HG03025 (cell line): ENCODE data around the gene BCAS3.
"Not testable (repeated sequence)": the region's sequence is repeated elsewhere in the genome, so short reads cannot be mapped to it uniquely, and the experiment has no call there.

Source experiments
- ATAC-seq: cut with Tn5 transposase; IDR thresholded peaks from one replicate; pipeline ENCODE4 v1.9.1; 2021; ENCODE audit warnings: mild to moderate bottlenecking, moderate library complexity; ENCODE audit not compliant: unreplicated experiment, low FRiP score

BCAS3 gene

GRCh38 chr17:61143026-61143425 lies 465.4 kb downstream of the BCAS3 start:
- no peak for ATAC-seq

GRCh38 chr17:61144137-61144536 lies 466.5 kb downstream of the BCAS3 start:
- no peak for ATAC-seq

- no peak for ATAC-seq
Observed at GRCh38 chr17:61144617-61145564, 467.2 kb downstream of the BCAS3 start.

- ATAC-seq, result not testable (repeated sequence)
Observed at GRCh38 chr17:61146833-61147232, 469.2 kb downstream of the BCAS3 start.

- no peak for ATAC-seq
Observed at GRCh38 chr17:61149106-61149825, 471.6 kb downstream of the BCAS3 start.

GRCh38 chr17:61149862-61150362 lies 472.3 kb downstream of the BCAS3 start:
- ATAC-seq, result no peak

- ATAC-seq, result no peak
Observed at GRCh38 chr17:61150686-61151299, 473.1 kb downstream of the BCAS3 start.

GRCh38 chr17:61152898-61153297 lies 475.2 kb downstream of the BCAS3 start:
- ATAC-seq, result no peak

GRCh38 chr17:61155590-61156237 lies 478.1 kb downstream of the BCAS3 start:
- no peak for ATAC-seq

GRCh38 chr17:61157246-61157886 lies 479.7 kb downstream of the BCAS3 start:
- ATAC-seq, result no peak

GRCh38 chr17:61158376-61158775 lies 480.7 kb downstream of the BCAS3 start:
- ATAC-seq, result no peak

GRCh38 chr17:61159221-61159814 lies 481.7 kb downstream of the BCAS3 start:
- no peak for ATAC-seq

GRCh38 chr17:61160204-61160603 lies 482.6 kb downstream of the BCAS3 start:
- no peak for ATAC-seq

- no peak for ATAC-seq
Observed at GRCh38 chr17:61160789-61161445, 483.3 kb downstream of the BCAS3 start.

GRCh38 chr17:61161615-61162134 lies 484.0 kb downstream of the BCAS3 start:
- no peak for ATAC-seq

- ATAC-seq, result no peak
Observed at GRCh38 chr17:61164517-61164916, 486.9 kb downstream of the BCAS3 start.

GRCh38 chr17:61167075-61167474 lies 489.4 kb downstream of the BCAS3 start:
- no peak for ATAC-seq

GRCh38 chr17:61168506-61168905 lies 490.9 kb downstream of the BCAS3 start:
- ATAC-seq, result no peak

GRCh38 chr17:61174310-61174709 lies 496.7 kb downstream of the BCAS3 start:
- no peak for ATAC-seq
